HepG2 (cell line): ENCODE data around the gene SAMD14. TPM values are rescaled to one million over a fixed set of nuclear protein-coding genes. Genes with fewer than 3 reads are reported as not detected.
A peak's percentile ranks its signal among the peaks of the same experiment; 100 is the strongest.

Experiments
- BRCA1 ChIP-seq: sonication (generic); formaldehyde crosslinking; IDR thresholded peaks from 2 replicates; pipeline ENCODE4 v1.4.0; 2020; ENCODE audit warnings: missing genetic modification reagents
- HHEX ChIP-seq: IDR thresholded peaks from 2 replicates; pipeline ENCODE4 v1.6.1; 2016; ENCODE audit warnings: control low read depth
- HMGXB4 ChIP-seq, 2 experiments: sonication (generic) in 1 of 2; formaldehyde crosslinking in 1 of 2; IDR thresholded peaks; 2 replicates each; pipeline versions ENCODE4 v1.4.0 to v1.6.1; 2018 to 2020; ENCODE audit warnings: missing genetic modification reagents in 2 of 2, borderline replicate concordance in 1 of 2, low read depth in 1 of 2, mild to moderate bottlenecking in 1 of 2, missing biosample characterization in 1 of 2
- HNRNPUL1 ChIP-seq: fragments of 200-400 bp; formaldehyde crosslinking; IDR thresholded peaks from 2 replicates; pipeline ENCODE4 v1.6.1; 2017; ENCODE audit warnings: low read depth, mild to moderate bottlenecking, low read length, moderate library complexity
- MAFK ChIP-seq, 2 experiments: IDR thresholded peaks in 1 of 2; conservative IDR thresholded peaks in 1 of 2; 2 replicates each; pipeline ENCODE4 v1.6.1; 2011; ENCODE audit warnings: improper control_type of control experiment in 2 of 2, low read length in 2 of 2
- RAD51 ChIP-seq: fragments of 450-650 bp; IDR thresholded peaks from 2 replicates; pipeline ENCODE4 v1.6.1; 2016; ENCODE audit warnings: borderline replicate concordance
- REST ChIP-seq, 2 experiments: IDR thresholded peaks; 2 replicates each; pipeline ENCODE4 v1.6.1; 2011 to 2012; ENCODE audit warnings: low read length in 2 of 2, borderline replicate concordance in 1 of 2, low read depth in 1 of 2, mild to moderate bottlenecking in 1 of 2, moderate library complexity in 1 of 2
- RFXANK ChIP-seq: IDR thresholded peaks from 2 replicates; pipeline ENCODE4 v1.6.1; 2016
- SALL2 ChIP-seq: sonication (generic); formaldehyde crosslinking; IDR thresholded peaks from 2 replicates; pipeline ENCODE4 v1.8.1; 2023; ENCODE audit warnings: mild to moderate bottlenecking, missing genetic modification reagents, inconsistent platforms
- ZFP36L1 ChIP-seq: sonication (generic); formaldehyde crosslinking; IDR thresholded peaks from 2 replicates; pipeline ENCODE4 v1.8.0; 2022; ENCODE audit warnings: mild to moderate bottlenecking, missing genetic modification reagents, moderate library complexity
- ZNF441 ChIP-seq: sonication (generic); formaldehyde crosslinking; IDR thresholded peaks from 2 replicates; pipeline ENCODE4 v1.7.0; 2021; ENCODE audit warnings: missing genetic modification reagents, borderline replicate concordance
- ZNF558 ChIP-seq: sonication (generic); formaldehyde crosslinking; IDR thresholded peaks from 2 replicates; pipeline ENCODE4 v1.9.0; 2022; ENCODE audit warnings: mild to moderate bottlenecking, missing genetic modification reagents, borderline replicate concordance
- ZNF562 ChIP-seq: sonication (generic); formaldehyde crosslinking; IDR thresholded peaks from 2 replicates; pipeline ENCODE4 v1.8.0; 2022; ENCODE audit warnings: missing genetic modification reagents, borderline replicate concordance
- ZNF570 ChIP-seq: sonication (generic); formaldehyde crosslinking; IDR thresholded peaks from 2 replicates; pipeline ENCODE4 v1.4.0; 2020; ENCODE audit warnings: mild to moderate bottlenecking, missing genetic modification reagents, borderline replicate concordance
- ZNF607 ChIP-seq: sonication (generic); formaldehyde crosslinking; IDR thresholded peaks from 2 replicates; pipeline ENCODE4 v1.5.1; 2020; ENCODE audit warnings: missing genetic modification reagents, mild to moderate bottlenecking, borderline replicate concordance
- polyA plus RNA-seq, 8 experiments: library from polyadenylated mRNA; depleted of rRNA in 3 of 8; stranded (reverse) in 7 of 8; unstranded in 1 of 8; fragments of >200 nt; fragmentation: Illumina TruSeq in 4 of 8; extraction: Trizol in 4 of 8; gene quantifications; 2 replicates each; pipeline versions ENCODE4 v1.2.1 to v1.2.3, GENCODE V29; 2011 to 2016; ENCODE audit warnings: low read depth in 4 of 8, missing spikeins in 1 of 8, mixed read lengths in 1 of 8; ENCODE audit not compliant: insufficient read depth in 1 of 8
- total RNA-seq, 5 experiments: library from RNA; depleted of rRNA; stranded (reverse); fragments of >200 nt; fragmentation: Illumina TruSeq; extraction: Trizol; gene quantifications; 2 replicates each; pipeline ENCODE4 v1.2.3, GENCODE V29; 2016; ENCODE audit warnings: low read depth in 1 of 5
- TF ChIP-seq, protein P1 (sequence below): IDR thresholded peaks from 2 replicates; pipeline ENCODE4 v1.6.1; 2018; ENCODE audit warnings: missing genetic modification reagents
- TF ChIP-seq, protein P2 (sequence below): IDR thresholded peaks from 2 replicates; pipeline ENCODE4 v1.6.1; 2012; ENCODE audit warnings: low read length, improper control_type of control experiment
- TF ChIP-seq, protein P3 (sequence below): sonication (generic); formaldehyde crosslinking; IDR thresholded peaks from 2 replicates; pipeline ENCODE4 v1.5.1; 2020; ENCODE audit warnings: missing genetic modification reagents, mild to moderate bottlenecking, borderline replicate concordance

The SAMD14 gene
- total and polyA plus RNA-seq, 2 of the 13 experiments (the other 11 are each of a cell fraction or from before 2014, with no cell fraction given), result 0.07 to 0.22 TPM

DNA sequence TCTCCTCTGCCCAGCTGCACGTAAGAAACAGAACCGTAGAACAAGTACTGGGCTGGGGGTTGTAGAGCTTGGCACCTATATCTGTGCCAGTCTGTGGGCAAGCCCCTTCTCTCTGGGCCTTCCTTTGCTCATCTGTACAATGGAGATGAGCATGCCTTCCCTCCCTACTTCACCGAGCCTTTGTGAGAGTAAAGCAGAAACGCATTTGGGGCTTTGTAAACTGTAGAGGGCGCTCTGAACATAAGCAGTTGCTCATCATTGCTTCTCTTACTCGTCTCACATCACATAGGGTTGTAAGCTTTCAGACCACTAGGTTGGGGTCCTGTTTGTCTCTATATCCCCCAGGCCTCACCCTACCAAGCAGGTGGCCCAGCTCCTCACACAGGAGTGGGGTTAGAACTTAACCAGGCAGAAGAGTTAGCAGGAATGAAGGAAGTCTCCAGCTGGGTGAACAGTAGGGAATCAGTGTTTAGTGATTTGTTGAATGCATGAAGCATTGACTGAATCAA, 15.1 kb downstream of the SAMD14 start (continued):
- TF ChIP-seq, protein P1, sequence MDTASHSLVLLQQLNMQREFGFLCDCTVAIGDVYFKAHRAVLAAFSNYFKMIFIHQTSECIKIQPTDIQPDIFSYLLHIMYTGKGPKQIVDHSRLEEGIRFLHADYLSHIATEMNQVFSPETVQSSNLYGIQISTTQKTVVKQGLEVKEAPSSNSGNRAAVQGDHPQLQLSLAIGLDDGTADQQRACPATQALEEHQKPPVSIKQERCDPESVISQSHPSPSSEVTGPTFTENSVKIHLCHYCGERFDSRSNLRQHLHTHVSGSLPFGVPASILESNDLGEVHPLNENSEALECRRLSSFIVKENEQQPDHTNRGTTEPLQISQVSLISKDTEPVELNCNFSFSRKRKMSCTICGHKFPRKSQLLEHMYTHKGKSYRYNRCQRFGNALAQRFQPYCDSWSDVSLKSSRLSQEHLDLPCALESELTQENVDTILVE (CRISPR knock-in tag), result no peak
- TF ChIP-seq ZNF570 (CRISPR knock-in tag) (no peak), HMGXB4 (CRISPR knock-in tag; IDR thresholded peaks at IDR 0.05; ENCODE audit: borderline replicate concordance in 1 of 2, low read depth in 1 of 2) (peak in 1 of 2 experiments; percentile 72; a peak in 1 of 4 replicates), RAD51 (no peak), HNRNPUL1 (no peak), MAFK (conservative IDR thresholded peaks at IDR 0.05 in 1 of 2, IDR thresholded peaks at IDR 0.05 in 1 of 2; ENCODE audit: low read length in 2 of 2) (no peak), ZNF558 (CRISPR knock-in tag) (no peak), RFXANK (CRISPR knock-in tag) (no peak), ZFP36L1 (no peak), ZNF562 (CRISPR knock-in tag) (no peak), HHEX (CRISPR knock-in tag) (no peak), BRCA1 (CRISPR knock-in tag) (no peak), REST (IDR thresholded peaks at IDR 0.05; ENCODE audit: borderline replicate concordance in 1 of 2, low read depth in 1 of 2, low read length in 2 of 2) (no peak), ZNF607 (no peak), SALL2 (CRISPR knock-in tag) (no peak), ZNF441 (CRISPR knock-in tag) (no peak)
- TF ChIP-seq, protein P2, sequence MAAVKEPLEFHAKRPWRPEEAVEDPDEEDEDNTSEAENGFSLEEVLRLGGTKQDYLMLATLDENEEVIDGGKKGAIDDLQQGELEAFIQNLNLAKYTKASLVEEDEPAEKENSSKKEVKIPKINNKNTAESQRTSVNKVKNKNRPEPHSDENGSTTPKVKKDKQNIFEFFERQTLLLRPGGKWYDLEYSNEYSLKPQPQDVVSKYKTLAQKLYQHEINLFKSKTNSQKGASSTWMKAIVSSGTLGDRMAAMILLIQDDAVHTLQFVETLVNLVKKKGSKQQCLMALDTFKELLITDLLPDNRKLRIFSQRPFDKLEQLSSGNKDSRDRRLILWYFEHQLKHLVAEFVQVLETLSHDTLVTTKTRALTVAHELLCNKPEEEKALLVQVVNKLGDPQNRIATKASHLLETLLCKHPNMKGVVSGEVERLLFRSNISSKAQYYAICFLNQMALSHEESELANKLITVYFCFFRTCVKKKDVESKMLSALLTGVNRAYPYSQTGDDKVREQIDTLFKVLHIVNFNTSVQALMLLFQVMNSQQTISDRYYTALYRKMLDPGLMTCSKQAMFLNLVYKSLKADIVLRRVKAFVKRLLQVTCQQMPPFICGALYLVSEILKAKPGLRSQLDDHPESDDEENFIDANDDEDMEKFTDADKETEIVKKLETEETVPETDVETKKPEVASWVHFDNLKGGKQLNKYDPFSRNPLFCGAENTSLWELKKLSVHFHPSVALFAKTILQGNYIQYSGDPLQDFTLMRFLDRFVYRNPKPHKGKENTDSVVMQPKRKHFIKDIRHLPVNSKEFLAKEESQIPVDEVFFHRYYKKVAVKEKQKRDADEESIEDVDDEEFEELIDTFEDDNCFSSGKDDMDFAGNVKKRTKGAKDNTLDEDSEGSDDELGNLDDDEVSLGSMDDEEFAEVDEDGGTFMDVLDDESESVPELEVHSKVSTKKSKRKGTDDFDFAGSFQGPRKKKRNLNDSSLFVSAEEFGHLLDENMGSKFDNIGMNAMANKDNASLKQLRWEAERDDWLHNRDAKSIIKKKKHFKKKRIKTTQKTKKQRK, result no peak
- TF ChIP-seq, protein P3, sequence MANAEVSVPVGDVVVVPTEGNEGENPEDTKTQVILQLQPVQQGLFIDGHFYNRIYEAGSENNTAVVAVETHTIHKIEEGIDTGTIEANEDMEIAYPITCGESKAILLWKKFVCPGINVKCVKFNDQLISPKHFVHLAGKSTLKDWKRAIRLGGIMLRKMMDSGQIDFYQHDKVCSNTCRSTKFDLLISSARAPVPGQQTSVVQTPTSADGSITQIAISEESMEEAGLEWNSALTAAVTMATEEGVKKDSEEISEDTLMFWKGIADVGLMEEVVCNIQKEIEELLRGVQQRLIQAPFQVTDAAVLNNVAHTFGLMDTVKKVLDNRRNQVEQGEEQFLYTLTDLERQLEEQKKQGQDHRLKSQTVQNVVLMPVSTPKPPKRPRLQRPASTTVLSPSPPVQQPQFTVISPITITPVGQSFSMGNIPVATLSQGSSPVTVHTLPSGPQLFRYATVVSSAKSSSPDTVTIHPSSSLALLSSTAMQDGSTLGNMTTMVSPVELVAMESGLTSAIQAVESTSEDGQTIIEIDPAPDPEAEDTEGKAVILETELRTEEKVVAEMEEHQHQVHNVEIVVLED, result no peak
